IMR-90 (cell line): Measurements from ENCODE around the gene ITGA5. TPM values are rescaled to one million over a fixed set of nuclear protein-coding genes. Genes with fewer than 3 reads are reported as not detected.

Experiments
- ATAC-seq: fragments of 200-7000 bp; cut with Tn5 transposase; 2 replicates; pipeline ENCODE4 v1.9.1; 2020; ENCODE audit warnings: low read depth, mild to moderate bottlenecking, moderate library complexity
- BruUV-seq: library from RNA; stranded (reverse); fragments of 400-500 nt; replicated peaks from 2 replicates; lab custom pipeline; 2021; lab: Mats Ljungman, UMichigan
- CTCF ChIA-PET: fragments of 300-600 bp; formaldehyde crosslinking; extraction: SDS; loops from one replicate; lab custom pipeline; 2021; ENCODE audit warnings: antibody characterized with exemption; lab: Yijun Ruan, JAX
- POLR2A ChIA-PET: fragments of 300-600 bp; sonication (Branson Sonifier 250); formaldehyde crosslinking; loops from one replicate; lab custom pipeline; 2022; ENCODE audit warnings: antibody characterized with exemption; ENCODE audit not compliant: unreplicated experiment; lab: Charles Lee
- DNase-seq: peaks from one replicate; pipeline ENCODE4 v3.0.0; 2013
- H2AFZ ChIP-seq: replicated peaks from 2 replicates; pipeline ENCODE3; 2013; ENCODE audit warnings: low read length, mild to moderate bottlenecking; ENCODE audit not compliant: poor library complexity
- H2AK5ac ChIP-seq: 2 replicates; pipeline ENCODE4 v1.6.1; 2013; ENCODE audit warnings: low read depth, low read length, inconsistent platforms
- H2AK9ac ChIP-seq: replicated peaks from 2 replicates; pipeline ENCODE3; 2013; ENCODE audit warnings: mild to moderate bottlenecking, low read depth, low read length, moderate library complexity; ENCODE audit not compliant: poor library complexity
- H2BK120ac ChIP-seq: 2 replicates; pipeline ENCODE4 v1.6.1; 2013; ENCODE audit warnings: low read depth, low read length, inconsistent platforms
- H2BK15ac ChIP-seq: 3 replicates; pipeline ENCODE4 v1.6.1; 2013; ENCODE audit warnings: low read depth, low read length, inconsistent platforms
- H2BK20ac ChIP-seq: 2 replicates; pipeline ENCODE4 v1.6.1; 2013; ENCODE audit warnings: low read depth, mild to moderate bottlenecking, inconsistent platforms, low read length, moderate library complexity
- H2BK5ac ChIP-seq: 2 replicates; pipeline ENCODE4 v1.6.1; 2013; ENCODE audit warnings: mild to moderate bottlenecking, low read depth, low read length, inconsistent platforms; ENCODE audit not compliant: poor library complexity, severe bottlenecking
- H3K14ac ChIP-seq: replicated peaks from 2 replicates; pipeline ENCODE4 v1.6.1; 2013; ENCODE audit warnings: low read depth, low read length, inconsistent platforms
- H3K18ac ChIP-seq: 2 replicates; pipeline ENCODE4 v1.6.1; 2013; ENCODE audit warnings: low read depth, low read length, control low read depth
- H3K23ac ChIP-seq: 2 replicates; pipeline ENCODE4 v1.6.1; 2013; ENCODE audit warnings: low read depth, low read length, inconsistent platforms
- H3K27ac ChIP-seq: 2 replicates; pipeline ENCODE4 v1.5.1; 2013; ENCODE audit warnings: mild to moderate bottlenecking, control low read depth, low read length; ENCODE audit not compliant: insufficient read depth
- H3K27me3 ChIP-seq: 2 replicates; pipeline ENCODE4 v1.6.1; 2013; ENCODE audit warnings: low read length; ENCODE audit not compliant: control insufficient read depth, insufficient read depth
- H3K36me3 ChIP-seq: 2 replicates; pipeline ENCODE4 v1.6.1; 2013; ENCODE audit warnings: low read length, mixed read lengths; ENCODE audit not compliant: control insufficient read depth, insufficient read depth
- H3K4ac ChIP-seq: 2 replicates; pipeline ENCODE4 v1.6.1; 2013; ENCODE audit warnings: low read depth, low read length, inconsistent platforms
- H3K4me1 ChIP-seq: 2 replicates; pipeline ENCODE4 v1.6.1; 2013; ENCODE audit warnings: low read length, mixed read lengths; ENCODE audit not compliant: control insufficient read depth, insufficient read depth
- H3K4me2 ChIP-seq: 2 replicates; pipeline ENCODE4 v1.6.1; 2013; ENCODE audit warnings: low read depth, mild to moderate bottlenecking, control low read depth, low read length, moderate library complexity
- H3K4me3 ChIP-seq: 2 replicates; pipeline ENCODE4 v1.5.1; 2013; ENCODE audit warnings: low read depth, mild to moderate bottlenecking, control low read depth, low read length, moderate library complexity; ENCODE audit not compliant: insufficient read depth
- H3K56ac ChIP-seq: 2 replicates; pipeline ENCODE4 v1.6.1; 2013; ENCODE audit warnings: low read length, inconsistent platforms; ENCODE audit not compliant: insufficient read depth; ENCODE audit errors: extremely low read depth
- H3K79me1 ChIP-seq, 2 experiments: 2 replicates each; pipeline ENCODE4 v1.6.1; 2013; ENCODE audit warnings: low read length in 2 of 2, inconsistent platforms in 1 of 2, low read depth in 1 of 2
- H3K9ac ChIP-seq: 2 replicates; pipeline ENCODE4 v1.6.1; 2013; ENCODE audit warnings: low read depth, low read length, control low read depth
- H3K9me1 ChIP-seq: 2 replicates; pipeline ENCODE4 v1.6.1; 2013; ENCODE audit warnings: low read length, inconsistent platforms; ENCODE audit not compliant: insufficient read depth
- H3K9me3 ChIP-seq: 2 replicates; pipeline ENCODE4 v1.6.1; 2013; ENCODE audit warnings: low read length; ENCODE audit not compliant: control insufficient read depth, insufficient read depth
- H4K20me1 ChIP-seq: 2 replicates; pipeline ENCODE4 v1.6.1; 2013; ENCODE audit warnings: low read length, inconsistent platforms; ENCODE audit not compliant: insufficient read depth
- H4K5ac ChIP-seq: 2 replicates; pipeline ENCODE4 v1.6.1; 2013; ENCODE audit warnings: mild to moderate bottlenecking, low read depth, low read length, control low read depth
- H4K8ac ChIP-seq, 2 experiments: 2 replicates each; pipeline ENCODE4 v1.6.1; 2013; ENCODE audit warnings: low read depth in 2 of 2, low read length in 2 of 2, control low read depth in 1 of 2, inconsistent platforms in 1 of 2
- H4K91ac ChIP-seq: 2 replicates; pipeline ENCODE4 v1.6.1; 2013; ENCODE audit warnings: low read depth, low read length, inconsistent platforms; ENCODE audit not compliant: insufficient read depth
- BHLHE40 ChIP-seq: fragments of 150-350 bp; IDR thresholded peaks from 2 replicates; pipeline ENCODE4 v1.6.1; 2016; ENCODE audit warnings: mild to moderate bottlenecking, low read depth, low read length
- CEBPB ChIP-seq: IDR thresholded peaks from 2 replicates; pipeline ENCODE4 v1.6.1; 2012; ENCODE audit warnings: low read depth, low read length, improper control_type of control experiment
- CHD1 ChIP-seq: IDR thresholded peaks from 2 replicates; pipeline ENCODE4 v1.6.1; 2012; ENCODE audit warnings: low read depth, low read length, improper control_type of control experiment
- CTCF ChIP-seq: conservative IDR thresholded peaks from 2 replicates; pipeline ENCODE4 v1.5.1; 2012; ENCODE audit warnings: mild to moderate bottlenecking, low read depth, low read length, improper control_type of control experiment
- ELK1 ChIP-seq: fragments of 150-350 bp; IDR thresholded peaks from 2 replicates; pipeline ENCODE4 v1.6.1; 2016; ENCODE audit warnings: low read depth, mild to moderate bottlenecking, low read length, moderate library complexity, borderline replicate concordance
- FOS ChIP-seq: fragments of 150-350 bp; IDR thresholded peaks from 2 replicates; pipeline ENCODE4 v1.6.1; 2016; ENCODE audit warnings: low read depth, low read length
- MAFK ChIP-seq: IDR thresholded peaks from 2 replicates; pipeline ENCODE4 v1.6.1; 2012; ENCODE audit warnings: low read depth, low read length, improper control_type of control experiment
- MAZ ChIP-seq: IDR thresholded peaks from 2 replicates; pipeline ENCODE4 v1.6.1; 2012; ENCODE audit warnings: low read depth, mild to moderate bottlenecking, low read length, improper control_type of control experiment, moderate library complexity, borderline replicate concordance
- MXI1 ChIP-seq: IDR thresholded peaks from 2 replicates; pipeline ENCODE4 v1.6.1; 2012; ENCODE audit warnings: low read depth, mild to moderate bottlenecking, low read length, moderate library complexity, borderline replicate concordance
- NFE2L2 ChIP-seq: fragments of 150-350 bp; IDR thresholded peaks from 2 replicates; pipeline ENCODE4 v1.6.1; 2016; ENCODE audit warnings: low read depth, mild to moderate bottlenecking, low read length
- POLR2A ChIP-seq: IDR thresholded peaks from 2 replicates; pipeline ENCODE4 v1.6.1; 2012; ENCODE audit warnings: mild to moderate bottlenecking, low read depth, low read length
- RCOR1 ChIP-seq: IDR thresholded peaks from 2 replicates; pipeline ENCODE4 v1.6.1; 2012; ENCODE audit warnings: mild to moderate bottlenecking, low read length, improper control_type of control experiment; ENCODE audit not compliant: insufficient replicate concordance
- RFX5 ChIP-seq: IDR thresholded peaks from 2 replicates; pipeline ENCODE4 v1.8.0; 2012; ENCODE audit warnings: low read depth, mild to moderate bottlenecking, low read length, moderate library complexity
- SMC3 ChIP-seq: fragments of 150-350 bp; IDR thresholded peaks from 2 replicates; pipeline ENCODE4 v1.6.1; 2016; ENCODE audit warnings: low read depth, mild to moderate bottlenecking, antibody characterized with exemption, low read length, moderate library complexity
- USF2 ChIP-seq: fragments of 150-350 bp; IDR thresholded peaks from 2 replicates; pipeline ENCODE4 v1.6.1; 2017; ENCODE audit warnings: mild to moderate bottlenecking, antibody characterized with exemption, low read length, low read depth
- WGBS, 2 experiments: methylation state at CpG; one replicate each; pipeline versions ENCODE4 v1.1.5 to v1.1.7; 2013; ENCODE audit warnings: missing lambda C conversion rate in 2 of 2; ENCODE audit not compliant: insufficient read length in 1 of 2; ENCODE audit errors: extremely low coverage in 2 of 2; 5-methylcytosine and 5-hydroxymethylcytosine counted together
- dilution Hi-C: fragments of 300-500 bp; cut with HindIII; formaldehyde crosslinking; loops from one replicate; pipeline ENCODE4 v1.14.3; 2018; ENCODE audit warnings: low sequenced_read_pairs; ENCODE audit not compliant: unreplicated experiment
- in situ Hi-C: fragments of 300-500 bp; cut with MboI; formaldehyde crosslinking; loops from 3 replicates; pipeline ENCODE4 v1.14.3; 2019; ENCODE audit warnings: low sequenced_read_pairs, inconsistent platforms, mixed read lengths
- intact Hi-C: fragments of 100-400 bp; cut with micrococcal nuclease; formaldehyde crosslinking; loops from 2 replicates; pipeline ENCODE4 v1.10.0; 2022
- polyA plus RNA-seq, 3 experiments: library from polyadenylated mRNA; depleted of rRNA; stranded (reverse); fragments of >200 nt; gene quantifications; 2 replicates each; pipeline ENCODE4 v1.2.3, GENCODE V29; 2012; ENCODE audit warnings: low replicate concordance in 1 of 3
- total RNA-seq: library from RNA; depleted of rRNA; stranded (reverse); fragments of >200 nt; gene quantifications from 2 replicates; pipeline ENCODE4 v1.2.3, GENCODE V29; 2012

The ITGA5 gene
- total and polyA plus RNA-seq, 2 of the 4 experiments (the other 2 are of a cell fraction) = 159 to 259 TPM

- Histone ChIP-seq H3K4me2 (no peak overlapping the region), H3K27me3 (no peaks in the 10 kb centered on the region), H4K91ac (no peak overlapping the region), H4K5ac (no peak overlapping the region; the same call in 1 of the 2 replicates), H2AFZ (no peak overlapping the region), H3K4ac (no peak overlapping the region), H3K27ac (no peak overlapping the region), H2AK5ac (no peak overlapping the region), H3K9me3 (no peaks in the 10 kb centered on the region), H2BK120ac (no peak overlapping the region), H3K79me1 (peaks cover 6 to 22% of the 10 kb centered on the region in 2 experiments; a peak in 3 of 4 replicates), H2BK15ac (no peak overlapping the region), H3K23ac (0 out of 2 replicates have a peak overlapping the region, but pooled peaks have one; percentile 24), H2BK20ac (no peak overlapping the region), H2AK9ac (peak overlapping the region; percentile 50), H3K18ac (no peak overlapping the region), H2BK5ac (no peak overlapping the region), H4K20me1 (peaks cover 32% of the 10 kb centered on the region), H3K36me3 (peaks cover 47% of the 10 kb centered on the region), H3K9me1 (no peaks in the 10 kb centered on the region), H3K4me3 (no peak overlapping the region), H3K56ac (no peak overlapping the region), H4K8ac (peak overlapping the region in 1 of 2 experiments; percentile 35; a peak in 1 of 4 replicates), H3K14ac (no peak overlapping the region), H3K4me1 (no peaks in the 10 kb centered on the region), H3K9ac (no peak overlapping the region)
- 71% methylated on average over 2 of the region's 8 CpGs; no CpG with 5 or more reads in 1 of the 2 experiments for WGBS, 2 experiments
- dilution Hi-C loops = no loop called here
- in situ Hi-C loops = no loop called here
- DNase-seq = no peak
- CTCF ChIA-PET = interaction anchor here (0.8 to 1.0 kb wide), 2 partner anchors 10 to 154 kb away, joined by 3 read pairs; no protein-coding TSS in a partner anchor
- intact Hi-C loops = no loop called here
- ATAC-seq = no peak
- no TSS peak for BruUV-seq
- POLR2A ChIA-PET = no interaction called here
- TF ChIP-seq POLR2A (no peak), FOS (no peak), RFX5 (no peak), CEBPB (no peak), RCOR1 (no peak), MXI1 (no peak), USF2 (no peak), SMC3 (no peak), BHLHE40 (no peak), MAFK (no peak), CTCF (no peak), CHD1 (no peak), MAZ (no peak), NFE2L2 (no peak), ELK1 (no peak)
Observed at GRCh38 chr12:54392485-54393206, 26.4 kb downstream of the ITGA5 start.
